ENCODE results near the gene STK38L.

STK38L gene

GRCh38 chr12:27243804-27244688 is at the start of gene STK38L:
TSS of gene STK38L (plus strand) at chr12:27244286. CDS start at chr12:27297721, 53,435 bp downstream.
- in situ Hi-C loops (cut with MboI; ENCODE audit: low sequenced_read_pairs): no loop called here

GRCh38 chr12:27194644-27195043 is 49.4 kb upstream of the STK38L start:
- in situ Hi-C loops (cut with MboI; ENCODE audit: low sequenced_read_pairs): no loop called here

GRCh38 chr12:27198036-27198435 is 46.0 kb upstream of the STK38L start:
- in situ Hi-C loops (cut with MboI; ENCODE audit: low sequenced_read_pairs): no loop called here

- in situ Hi-C loops (cut with MboI; ENCODE audit: low sequenced_read_pairs): no loop called here
Measured at GRCh38 chr12:27199638-27200300, 44.3 kb upstream of the STK38L start.

- in situ Hi-C loops (cut with MboI; ENCODE audit: low sequenced_read_pairs): no loop called here
Measured at GRCh38 chr12:27201169-27201568, 42.9 kb upstream of the STK38L start.

GRCh38 chr12:27206801-27207502 is 37.1 kb upstream of the STK38L start:
- in situ Hi-C loops (cut with MboI; ENCODE audit: low sequenced_read_pairs): no loop called here

GRCh38 chr12:27207615-27208413 is 36.3 kb upstream of the STK38L start:
- in situ Hi-C loops (cut with MboI; ENCODE audit: low sequenced_read_pairs): no loop called here

- in situ Hi-C loops (cut with MboI; ENCODE audit: low sequenced_read_pairs): no loop called here
Measured at GRCh38 chr12:27208414-27208750, 35.7 kb upstream of the STK38L start.

- in situ Hi-C loops (cut with MboI; ENCODE audit: low sequenced_read_pairs): no loop called here
Measured at GRCh38 chr12:27209257-27209910, 34.7 kb upstream of the STK38L start.

- in situ Hi-C loops (cut with MboI; ENCODE audit: low sequenced_read_pairs): no loop called here
Measured at GRCh38 chr12:27210187-27210586, 33.9 kb upstream of the STK38L start.

GRCh38 chr12:27212861-27213260 is 31.2 kb upstream of the STK38L start:
- in situ Hi-C loops (cut with MboI; ENCODE audit: low sequenced_read_pairs): no loop called here

GRCh38 chr12:27213304-27213703 is 30.8 kb upstream of the STK38L start:
- in situ Hi-C loops (cut with MboI; ENCODE audit: low sequenced_read_pairs): no loop called here

- in situ Hi-C loops (cut with MboI; ENCODE audit: low sequenced_read_pairs): no loop called here
Measured at GRCh38 chr12:27213830-27214787, 30.0 kb upstream of the STK38L start.

GRCh38 chr12:27217590-27217989 is 26.5 kb upstream of the STK38L start:
- in situ Hi-C loops (cut with MboI; ENCODE audit: low sequenced_read_pairs): no loop called here

- in situ Hi-C loops (cut with MboI; ENCODE audit: low sequenced_read_pairs): no loop called here
Measured at GRCh38 chr12:27219693-27220054, 24.4 kb upstream of the STK38L start.

GRCh38 chr12:27220055-27220987 is 23.8 kb upstream of the STK38L start:
- in situ Hi-C loops (cut with MboI; ENCODE audit: low sequenced_read_pairs): no loop called here

- in situ Hi-C loops (cut with MboI; ENCODE audit: low sequenced_read_pairs): no loop called here
Measured at GRCh38 chr12:27220988-27221345, 23.1 kb upstream of the STK38L start.

- in situ Hi-C loops (cut with MboI; ENCODE audit: low sequenced_read_pairs): no loop called here
Measured at GRCh38 chr12:27221625-27222387, 22.3 kb upstream of the STK38L start.
